ENCODE results near the gene DNMT1.
"Not testable (repeated sequence)": the region's sequence is repeated elsewhere in the genome, so short reads cannot be mapped to it uniquely, and the experiment has no call there.

The DNMT1 gene

GRCh38 chr19:10205636-10206035, 10.9 kb upstream of the DNMT1 start:
- H3K27me3 ChIP-seq (replicated peaks; ENCODE audit: control insufficient read depth, insufficient read depth, low read length, poor library complexity, severe bottlenecking): no peaks in the 10 kb centered on the region
- H3K4me1 ChIP-seq (ENCODE audit: control insufficient read depth, insufficient read depth, low read length, poor library complexity, severe bottlenecking): no peaks in the 10 kb centered on the region
- no peak for DNase-seq
- H3K9me3 ChIP-seq (ENCODE audit: control insufficient read depth, low read length): no peaks in the 10 kb centered on the region
- no peak overlapping the region for H3K27ac ChIP-seq (ENCODE audit: insufficient read depth, low read length, poor library complexity, severe bottlenecking)
- no peaks in the 10 kb centered on the region for H3K36me3 ChIP-seq (ENCODE audit: control insufficient read depth, insufficient read depth, low read length)
- no peak overlapping the region for H3K4me3 ChIP-seq (ENCODE audit: insufficient read depth, low read depth, low read length, poor library complexity, severe bottlenecking)

GRCh38 chr19:10203686-10204085, 8.9 kb upstream of the DNMT1 start:
- Histone ChIP-seq H3K9me3 (ENCODE audit: control insufficient read depth, low read length) (no peaks in the 10 kb centered on the region), H3K36me3 (ENCODE audit: control insufficient read depth, insufficient read depth, low read length) (no peaks in the 10 kb centered on the region), H3K27me3 (replicated peaks; ENCODE audit: control insufficient read depth, insufficient read depth, low read length, poor library complexity, severe bottlenecking) (no peaks in the 10 kb centered on the region), H3K4me3 (ENCODE audit: insufficient read depth, low read depth, low read length, poor library complexity, severe bottlenecking) (no peak overlapping the region), H3K4me1 (ENCODE audit: control insufficient read depth, insufficient read depth, low read length, poor library complexity, severe bottlenecking) (no peaks in the 10 kb centered on the region), H3K27ac (ENCODE audit: insufficient read depth, low read length, poor library complexity, severe bottlenecking) (no peak overlapping the region)
- no peak for DNase-seq

DNA sequence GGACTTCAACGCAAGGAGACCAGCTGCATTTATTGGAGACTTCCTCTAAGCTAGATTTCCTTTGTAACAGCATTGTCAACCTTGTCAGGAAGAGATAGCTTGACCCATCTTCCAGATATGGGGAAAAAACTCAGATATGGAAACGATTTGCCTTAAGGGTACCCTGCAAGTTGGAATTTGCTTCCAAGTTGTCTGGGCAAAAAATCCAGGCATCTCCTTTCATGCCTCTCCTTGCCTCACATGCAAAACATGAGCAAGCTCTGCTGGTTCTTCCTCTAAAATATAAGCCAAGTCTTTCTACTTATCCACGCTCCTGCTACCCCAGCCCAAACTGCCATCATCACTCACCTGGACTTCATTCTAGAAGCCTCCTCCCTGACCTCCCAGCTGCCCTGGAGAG, 6.4 kb upstream of the DNMT1 start:
- Histone ChIP-seq H3K36me3 (ENCODE audit: control insufficient read depth, insufficient read depth, low read length) (no peaks in the 10 kb centered on the region), H3K4me1 (ENCODE audit: control insufficient read depth, insufficient read depth, low read length, poor library complexity, severe bottlenecking) (no peaks in the 10 kb centered on the region), H3K4me3 (ENCODE audit: insufficient read depth, low read depth, low read length, poor library complexity, severe bottlenecking) (no peak overlapping the region), H3K27me3 (replicated peaks; ENCODE audit: control insufficient read depth, insufficient read depth, low read length, poor library complexity, severe bottlenecking) (no peaks in the 10 kb centered on the region), H3K9me3 (ENCODE audit: control insufficient read depth, low read length) (no peaks in the 10 kb centered on the region), H3K27ac (ENCODE audit: insufficient read depth, low read length, poor library complexity, severe bottlenecking) (no peak overlapping the region)
- DNase-seq: no peak

GRCh38 chr19:10200101-10200500, 5.3 kb upstream of the DNMT1 start:
- not testable (repeated sequence) for H3K27ac ChIP-seq (ENCODE audit: insufficient read depth, low read length, poor library complexity, severe bottlenecking); H3K27me3 ChIP-seq (replicated peaks; ENCODE audit: control insufficient read depth, insufficient read depth, low read length, poor library complexity, severe bottlenecking); H3K36me3 ChIP-seq (ENCODE audit: control insufficient read depth, insufficient read depth, low read length); DNase-seq; H3K4me1 ChIP-seq (ENCODE audit: control insufficient read depth, insufficient read depth, low read length, poor library complexity, severe bottlenecking); H3K9me3 ChIP-seq (ENCODE audit: control insufficient read depth, low read length); H3K4me3 ChIP-seq (ENCODE audit: insufficient read depth, low read depth, low read length, poor library complexity, severe bottlenecking)

GRCh38 chr19:10198889-10199644, 4.3 kb upstream of the DNMT1 start:
- DNase-seq; H3K4me1 ChIP-seq (ENCODE audit: control insufficient read depth, insufficient read depth, low read length, poor library complexity, severe bottlenecking); H3K36me3 ChIP-seq (ENCODE audit: control insufficient read depth, insufficient read depth, low read length); H3K9me3 ChIP-seq (ENCODE audit: control insufficient read depth, low read length); H3K27me3 ChIP-seq (replicated peaks; ENCODE audit: control insufficient read depth, insufficient read depth, low read length, poor library complexity, severe bottlenecking): not testable (repeated sequence)
- Histone ChIP-seq H3K4me3 (ENCODE audit: insufficient read depth, low read depth, low read length, poor library complexity, severe bottlenecking) (peak overlapping the region; percentile 8), H3K27ac (ENCODE audit: insufficient read depth, low read length, poor library complexity, severe bottlenecking) (peak overlapping the region; percentile 11)

- Histone ChIP-seq H3K4me3 (ENCODE audit: insufficient read depth, low read depth, low read length, poor library complexity, severe bottlenecking) (peak overlapping the region; percentile 98), H3K27me3 (replicated peaks; ENCODE audit: control insufficient read depth, insufficient read depth, low read length, poor library complexity, severe bottlenecking) (no peaks in the 10 kb centered on the region), H3K36me3 (ENCODE audit: control insufficient read depth, insufficient read depth, low read length) (peaks cover 6% of the 10 kb centered on the region), H3K9me3 (ENCODE audit: control insufficient read depth, low read length) (no peaks in the 10 kb centered on the region), H3K27ac (ENCODE audit: insufficient read depth, low read length, poor library complexity, severe bottlenecking) (peak overlapping the region; percentile 84), H3K4me1 (ENCODE audit: control insufficient read depth, insufficient read depth, low read length, poor library complexity, severe bottlenecking) (peaks cover 16% of the 10 kb centered on the region)
- DNase-seq: no peak
These were observed 406 bp upstream of the DNMT1 start for GRCh38 chr19:10195199-10195519.

- peak in 1 of 3 donors; percentile 7 for DNase-seq
- peak overlapping the region; percentile 84 for H3K27ac ChIP-seq (ENCODE audit: insufficient read depth, low read length, poor library complexity, severe bottlenecking)
- H3K4me1 ChIP-seq (ENCODE audit: control insufficient read depth, insufficient read depth, low read length, poor library complexity, severe bottlenecking): peaks cover 16% of the 10 kb centered on the region
- H3K4me3 ChIP-seq (ENCODE audit: insufficient read depth, low read depth, low read length, poor library complexity, severe bottlenecking): peak overlapping the region; percentile 98
- peaks cover 6% of the 10 kb centered on the region for H3K36me3 ChIP-seq (ENCODE audit: control insufficient read depth, insufficient read depth, low read length)
- no peaks in the 10 kb centered on the region for H3K9me3 ChIP-seq (ENCODE audit: control insufficient read depth, low read length)
- no peaks in the 10 kb centered on the region for H3K27me3 ChIP-seq (replicated peaks; ENCODE audit: control insufficient read depth, insufficient read depth, low read length, poor library complexity, severe bottlenecking)
These were observed 808 bp downstream of the DNMT1 start for GRCh38 chr19:10193790-10194499.

DNA sequence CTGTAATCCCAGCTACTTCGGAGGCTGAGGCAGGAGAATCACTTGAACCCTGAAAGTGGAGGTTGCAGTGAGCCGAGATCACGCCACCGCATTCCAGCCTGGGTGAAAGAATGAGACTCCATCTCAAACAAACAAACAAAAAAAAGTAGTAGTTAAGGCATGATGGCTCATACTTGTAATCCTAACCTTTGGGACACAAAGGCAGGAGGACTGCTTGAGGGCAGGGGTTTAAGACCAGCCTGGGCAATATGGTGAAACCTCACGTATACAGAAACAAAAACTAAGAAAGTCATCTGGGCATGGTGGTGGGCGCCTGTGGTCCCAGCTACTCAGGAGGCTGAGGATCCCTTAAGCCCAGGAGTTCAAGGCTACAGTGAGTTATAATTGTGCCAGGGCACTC, 1.8 kb downstream of the DNMT1 start:
- Histone ChIP-seq H3K4me1 (ENCODE audit: control insufficient read depth, insufficient read depth, low read length, poor library complexity, severe bottlenecking) (peaks cover 16% of the 10 kb centered on the region), H3K27ac (ENCODE audit: insufficient read depth, low read length, poor library complexity, severe bottlenecking) (no peak overlapping the region), H3K27me3 (replicated peaks; ENCODE audit: control insufficient read depth, insufficient read depth, low read length, poor library complexity, severe bottlenecking) (no peaks in the 10 kb centered on the region), H3K36me3 (ENCODE audit: control insufficient read depth, insufficient read depth, low read length) (peaks cover 6% of the 10 kb centered on the region), H3K9me3 (ENCODE audit: control insufficient read depth, low read length) (no peaks in the 10 kb centered on the region), H3K4me3 (ENCODE audit: insufficient read depth, low read depth, low read length, poor library complexity, severe bottlenecking) (no peak overlapping the region)
- no peak for DNase-seq

DNA sequence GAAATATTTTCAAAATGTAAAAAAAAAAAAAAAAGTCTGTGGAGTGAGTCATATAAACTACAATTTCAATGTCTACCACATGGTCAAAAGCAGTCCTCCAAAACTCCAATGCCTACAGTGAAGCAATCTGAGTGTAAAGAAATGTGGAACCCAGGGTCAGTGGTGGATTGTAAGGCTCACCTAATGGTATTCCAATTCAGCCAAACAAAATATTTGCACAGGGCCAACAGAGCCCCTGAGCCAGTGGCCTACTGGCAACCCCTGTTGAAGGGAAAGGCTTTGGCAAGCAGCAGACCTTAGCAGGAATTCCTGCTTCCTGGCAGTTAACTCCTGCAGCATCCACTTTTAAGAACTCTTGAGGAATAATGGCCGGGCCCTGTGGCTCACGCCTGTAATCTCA, 3.4 kb downstream of the DNMT1 start:
- Histone ChIP-seq H3K9me3 (ENCODE audit: control insufficient read depth, low read length) (no peaks in the 10 kb centered on the region), H3K27ac (ENCODE audit: insufficient read depth, low read length, poor library complexity, severe bottlenecking) (no peak overlapping the region), H3K4me3 (ENCODE audit: insufficient read depth, low read depth, low read length, poor library complexity, severe bottlenecking) (no peak overlapping the region), H3K4me1 (ENCODE audit: control insufficient read depth, insufficient read depth, low read length, poor library complexity, severe bottlenecking) (peaks cover 16% of the 10 kb centered on the region), H3K36me3 (ENCODE audit: control insufficient read depth, insufficient read depth, low read length) (peaks cover 16% of the 10 kb centered on the region), H3K27me3 (replicated peaks; ENCODE audit: control insufficient read depth, insufficient read depth, low read length, poor library complexity, severe bottlenecking) (no peaks in the 10 kb centered on the region)
- no peak for DNase-seq

GRCh38 chr19:10190026-10190425, 4.7 kb downstream of the DNMT1 start:
- Histone ChIP-seq H3K27ac (ENCODE audit: insufficient read depth, low read length, poor library complexity, severe bottlenecking) (no peak overlapping the region), H3K4me3 (ENCODE audit: insufficient read depth, low read depth, low read length, poor library complexity, severe bottlenecking) (no peak overlapping the region), H3K36me3 (ENCODE audit: control insufficient read depth, insufficient read depth, low read length) (peaks cover 28% of the 10 kb centered on the region), H3K4me1 (ENCODE audit: control insufficient read depth, insufficient read depth, low read length, poor library complexity, severe bottlenecking) (peaks cover 16% of the 10 kb centered on the region), H3K27me3 (replicated peaks; ENCODE audit: control insufficient read depth, insufficient read depth, low read length, poor library complexity, severe bottlenecking) (no peaks in the 10 kb centered on the region), H3K9me3 (ENCODE audit: control insufficient read depth, low read length) (no peaks in the 10 kb centered on the region)
- no peak for DNase-seq
